OCI-M2 (cell line): ENCODE data around the gene CLIC6.

Source experiments
- DNase-seq: peaks from one replicate; lab custom pipeline; 2025; ENCODE audit not compliant: unreplicated experiment; lab: John Stamatoyannopoulos, UW

Gene CLIC6

GRCh38 chr21:34762786-34763185 is 94.0 kb downstream of the CLIC6 start:
- DNase-seq: no peak

- no peak for DNase-seq
Observed at GRCh38 chr21:34764715-34765284, 96.0 kb downstream of the CLIC6 start.

- no peak for DNase-seq
Observed at GRCh38 chr21:34765619-34766018, 96.8 kb downstream of the CLIC6 start.

GRCh38 chr21:34766862-34767261 is 98.1 kb downstream of the CLIC6 start:
- DNase-seq: no peak
